Renal cortical epithelial cell (primary cell): ENCODE data around the gene ADGRG7. TPM values are rescaled to one million over a fixed set of nuclear protein-coding genes. Genes with fewer than 3 reads are reported as not detected.

Source experiments
- DNase-seq: peaks from one replicate; pipeline ENCODE4 v3.0.0-alpha.2; 2011; ENCODE audit warnings: low read depth
- total RNA-seq: library from RNA; depleted of rRNA; stranded (reverse); fragments of >200 nt; gene quantifications from 2 replicates; pipeline ENCODE4 v1.2.3, GENCODE V29; 2014

ADGRG7 gene
- total RNA-seq, 1 donor from 2014 or later: 0.05 TPM

- DNase-seq: no peak
Measured at GRCh38 chr3:100743535-100743934, 134.1 kb downstream of the ADGRG7 start.

DNA sequence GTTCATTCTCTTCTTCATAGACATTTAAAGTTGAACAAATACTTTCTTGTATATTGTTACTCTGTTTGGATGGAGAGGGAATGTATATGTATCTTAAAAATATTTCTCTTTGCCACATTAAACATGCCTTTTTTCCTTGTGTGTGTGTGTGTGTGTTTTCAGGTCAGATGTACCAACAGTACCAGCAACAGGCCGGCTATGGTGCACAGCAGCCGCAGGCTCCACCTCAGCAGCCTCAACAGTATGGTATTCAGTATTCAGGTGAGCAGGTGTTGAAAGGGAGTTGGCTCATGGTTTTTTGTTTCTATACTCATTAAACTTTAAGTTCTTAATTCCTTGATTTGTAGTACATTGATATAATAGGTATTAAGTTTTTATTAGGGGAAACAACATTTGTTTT is 135.3 kb downstream of the ADGRG7 start:
- DNase-seq: no peak

Other genes with a start within 250 kb of the ADGRG7 start
- 52.1 and 57.3 TPM in 2 replicates for gene TOMM70, start 208.5 kb upstream of the ADGRG7 start, total RNA-seq
- 1.2 and 2.0 TPM in 2 replicates for gene LNP1, start 208.1 kb upstream of the ADGRG7 start, total RNA-seq
- gene TMEM45A, start 117.0 kb upstream of the ADGRG7 start, total RNA-seq: 11.3 and 33.5 TPM in 2 replicates
- gene TFG, start 99.9 kb downstream of the ADGRG7 start, total RNA-seq: 63.4 and 144 TPM in 2 replicates